ENCODE data around the gene GPBP1. TPM values are rescaled to one million over a fixed set of nuclear protein-coding genes. Genes with fewer than 3 reads are reported as not detected.

GPBP1 gene
- total and polyA plus RNA-seq, 12 donors: 38.7 to 131 (median 81.7) TPM

GRCh38 chr5:57174128-57174889 is 450 bp downstream of the GPBP1 start:
- H3K27me3 ChIP-seq: no peaks in the 10 kb centered on the region
- TF ChIP-seq CTCF (IDR thresholded peaks at IDR 0.05): no peak
- peak in 1 of 2 donors; percentile 26 for TF ChIP-seq POLR2A (IDR thresholded peaks at IDR 0.05)
- H3K9me3 ChIP-seq (replicated peaks in 1 of 3): no peaks in the 10 kb centered on the region
- H3K36me3 ChIP-seq (replicated peaks in 1 of 2): no peaks in the 10 kb centered on the region
- peak overlapping the region; percentile 58 to 99 (median 84) for H3K4me3 ChIP-seq
- peaks cover 14 to 40% of the 10 kb centered on the region in 2 donors for H3K4me1 ChIP-seq (replicated peaks in 1 of 2)
- H3K27ac ChIP-seq: peak overlapping the region; percentile 97 to 100 (median 99)
- peak in 5 of 7 donors; percentile 51 to 68 (median 55) for DNase-seq
- 0 to 1% (median 0%) methylated on average over 18 to 47 of the region's 47 CpGs for WGBS, 4 donors
- intact Hi-C loops (cut with DNase I): no loop called here

- intact Hi-C loops (cut with DNase I): no loop called here
Measured at GRCh38 chr5:57174890-57175510, 1.1 kb downstream of the GPBP1 start.

GRCh38 chr5:57175551-57176309 is 1.9 kb downstream of the GPBP1 start:
- H3K9me3 ChIP-seq (replicated peaks in 1 of 3): no peaks in the 10 kb centered on the region
- TF ChIP-seq CTCF (IDR thresholded peaks at IDR 0.05) (no peak), POLR2A (IDR thresholded peaks at IDR 0.05) (no peak)
- WGBS, 4 donors: 3 to 5% (median 4%) methylated on average over 11 of the region's 11 CpGs
- no peaks in the 10 kb centered on the region for H3K27me3 ChIP-seq
- peak overlapping the region in 3 of 4 donors; percentile 4 to 96 (median 72) for H3K4me3 ChIP-seq
- peak overlapping the region in 4 of 5 donors; percentile 38 to 99 (median 76) for H3K27ac ChIP-seq
- H3K36me3 ChIP-seq (replicated peaks in 1 of 2): no peaks in the 10 kb centered on the region
- intact Hi-C loops (cut with DNase I): no loop called here
- DNase-seq: peak in 1 of 7 donors; percentile 39
- peaks cover 24 to 54% of the 10 kb centered on the region in 2 donors for H3K4me1 ChIP-seq (replicated peaks in 1 of 2)

More at GRCh38 chr5:57174890-57175510, 1.1 kb downstream of the GPBP1 start:
- TF ChIP-seq POLR2A (IDR thresholded peaks at IDR 0.05): no peak
- no peak for TF ChIP-seq CTCF (IDR thresholded peaks at IDR 0.05)
- no peaks in the 10 kb centered on the region for H3K9me3 ChIP-seq (replicated peaks in 1 of 3)
- no peaks in the 10 kb centered on the region for H3K27me3 ChIP-seq
- peaks cover 21 to 47% of the 10 kb centered on the region in 2 donors for H3K4me1 ChIP-seq (replicated peaks in 1 of 2)
- WGBS, 4 donors: 0 to 2% (median 1%) methylated on average over 11 of the region's 11 CpGs
- no peaks in the 10 kb centered on the region for H3K36me3 ChIP-seq (replicated peaks in 1 of 2)
- peak overlapping the region; percentile 58 to 99 (median 84) for H3K4me3 ChIP-seq
- no peak for DNase-seq
- H3K27ac ChIP-seq: peak overlapping the region; percentile 97 to 100 (median 99)

All from adrenal gland (tissue), 12 donors.